Activated CD4-positive, alpha-beta memory T cell treated with anti-CD3 and anti-CD28 coated beads for 36 hours (primary cell): ENCODE results near the gene TNNT3. TPM values are rescaled to one million over a fixed set of nuclear protein-coding genes. Genes with fewer than 3 reads are reported as not detected.

Experiments
- CTCF ChIA-PET: fragments of 350-600 bp; sonication (Branson Sonifier 250); formaldehyde crosslinking; loops from one replicate; lab custom pipeline; 2021; ENCODE audit warnings: antibody characterized with exemption, inconsistent platforms; lab: Charles Lee
- POLR2A ChIA-PET: fragments of 350-600 bp; sonication (Branson Sonifier 250); formaldehyde crosslinking; loops from one replicate; lab custom pipeline; 2021; ENCODE audit warnings: antibody characterized with exemption; lab: Charles Lee
- DNase-seq: peaks from one replicate; pipeline ENCODE4 v3.0.0-alpha.2; 2020
- H3K27ac Mint-ChIP-seq: one replicate; pipeline ENCODE4 v1.8.0; 2021; ENCODE audit warnings: mixed read lengths
- H3K27me3 Mint-ChIP-seq: one replicate; pipeline ENCODE4 v1.8.0; 2021; ENCODE audit warnings: mixed read lengths
- H3K36me3 Mint-ChIP-seq: one replicate; pipeline ENCODE4 v1.8.0; 2021; ENCODE audit warnings: mixed read lengths
- H3K4me1 Mint-ChIP-seq: one replicate; pipeline ENCODE4 v1.8.0; 2021; ENCODE audit warnings: low read depth, mixed read lengths
- H3K4me3 Mint-ChIP-seq: one replicate; pipeline ENCODE4 v1.8.0; 2021; ENCODE audit warnings: mild to moderate bottlenecking, mixed read lengths
- H3K9me3 Mint-ChIP-seq: one replicate; pipeline ENCODE4 v1.8.0; 2021; ENCODE audit warnings: mixed read lengths
- intact Hi-C: fragments of 100-400 bp; cut with micrococcal nuclease; formaldehyde crosslinking; loops from one replicate; pipeline ENCODE4 v1.15.1; 2023
- total RNA-seq, 2 experiments: library from RNA; stranded (reverse); gene quantifications; one replicate each; pipeline ENCODE4 v1.2.3, GENCODE V29; 2021

Gene TNNT3
- total RNA-seq, 2 experiments from 2014 or later, result 6.0 to 6.8 TPM

DNA sequence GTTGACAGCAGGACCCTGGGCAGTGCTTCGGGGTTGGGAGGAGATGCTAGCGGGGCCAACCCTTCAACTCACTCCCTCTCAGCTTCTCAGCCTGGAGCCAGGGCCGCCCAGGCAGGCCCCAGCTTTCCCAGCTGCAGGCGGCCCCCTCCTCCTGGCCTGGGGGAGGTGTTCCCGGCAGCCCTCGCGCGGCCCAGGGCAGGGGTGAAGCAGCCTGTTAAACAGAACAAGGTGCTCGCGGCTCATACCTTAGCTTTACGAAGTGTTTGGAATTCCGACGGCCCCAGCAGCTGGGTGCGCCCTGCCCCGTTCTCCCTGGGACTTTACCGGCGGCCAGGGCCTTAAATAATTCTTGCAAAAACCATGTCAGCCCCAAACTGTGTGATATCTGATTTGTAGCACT is 44.8 kb downstream of the TNNT3 start:
- Mint-ChIP-seq H3K27ac (no peak overlapping the region), H3K4me1 (no peaks in the 10 kb centered on the region), H3K36me3 (no peaks in the 10 kb centered on the region), H3K4me3 (no peak overlapping the region), H3K9me3 (no peaks in the 10 kb centered on the region), H3K27me3 (no peaks in the 10 kb centered on the region)
- ChIA-PET POLR2A (no interaction called here), CTCF (no interaction called here)
- DNase-seq, result no peak
- intact Hi-C loops, result no loop called here

DNA sequence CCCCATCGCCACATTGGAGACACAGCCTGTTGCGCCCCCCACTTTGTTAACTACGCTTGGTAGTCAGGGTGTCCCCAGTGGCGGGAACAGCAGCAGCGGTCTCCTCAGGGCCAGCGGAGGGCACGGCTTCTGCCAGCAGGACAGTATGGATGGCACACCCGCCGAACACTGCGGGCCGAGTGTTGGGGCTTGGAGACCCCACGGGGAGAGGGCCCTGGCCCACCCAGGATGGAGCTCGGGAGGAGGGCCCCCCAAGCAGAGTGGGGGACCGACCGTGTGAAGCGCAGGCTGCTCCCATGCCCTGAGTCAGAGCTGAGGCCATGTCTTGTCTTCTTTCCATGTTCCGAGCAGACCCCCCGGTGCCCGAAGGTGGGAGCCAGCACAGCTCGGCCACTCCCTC is 45.5 kb downstream of the TNNT3 start:
- ChIA-PET CTCF (no interaction called here), POLR2A (no interaction called here)
- DNase-seq, result no peak
- Mint-ChIP-seq H3K4me3 (no peak overlapping the region), H3K27ac (no peak overlapping the region), H3K36me3 (no peaks in the 10 kb centered on the region), H3K9me3 (no peaks in the 10 kb centered on the region), H3K4me1 (no peaks in the 10 kb centered on the region), H3K27me3 (no peaks in the 10 kb centered on the region)
- intact Hi-C loops, result no loop called here

DNA sequence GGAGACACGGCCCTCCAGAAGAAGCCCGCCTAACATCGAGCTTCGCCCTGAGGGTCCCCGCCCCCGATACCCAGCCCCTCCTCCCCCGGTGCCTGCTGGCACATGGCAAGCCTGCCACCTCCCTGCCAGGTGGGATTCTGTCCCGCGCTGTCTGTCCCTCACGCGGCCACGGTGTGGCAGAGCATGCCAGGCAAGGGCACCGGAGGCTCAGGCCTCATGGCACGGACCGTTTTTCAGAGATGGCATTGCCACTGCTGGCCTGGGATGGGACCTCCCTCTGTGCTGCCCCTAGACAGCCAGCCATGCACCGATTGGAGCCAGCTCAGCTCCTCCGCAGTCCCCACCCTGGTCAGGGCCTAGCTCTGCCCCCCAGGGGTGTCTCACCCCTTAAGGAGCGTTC is 47.0 kb downstream of the TNNT3 start:
- POLR2A ChIA-PET, result no interaction called here
- no peak overlapping the region for H3K4me3 Mint-ChIP-seq
- H3K36me3 Mint-ChIP-seq, result no peaks in the 10 kb centered on the region
- no peaks in the 10 kb centered on the region for H3K4me1 Mint-ChIP-seq
- CTCF ChIA-PET, result interaction anchor here (1.6 kb wide), 1 partner anchor 11 kb away, joined by 3 read pairs; no protein-coding TSS in a partner anchor
- no peak overlapping the region for H3K27ac Mint-ChIP-seq
- H3K27me3 Mint-ChIP-seq, result no peaks in the 10 kb centered on the region
- no peak for DNase-seq
- H3K9me3 Mint-ChIP-seq, result no peaks in the 10 kb centered on the region
- intact Hi-C loops, result no loop called here

GRCh38 chr11:1967641-1968225 is 48.2 kb downstream of the TNNT3 start:
- intact Hi-C loops, result no loop called here
- H3K27ac Mint-ChIP-seq, result no peak overlapping the region
- CTCF ChIA-PET, result interaction anchor here (1.6 to 1.7 kb wide), 2 partner anchors 12 to 183 kb away, joined by 3 to 7 read pairs; no protein-coding TSS in a partner anchor
- no peak for DNase-seq
- H3K4me1 Mint-ChIP-seq, result no peaks in the 10 kb centered on the region
- H3K27me3 Mint-ChIP-seq, result no peaks in the 10 kb centered on the region
- H3K36me3 Mint-ChIP-seq, result no peaks in the 10 kb centered on the region
- H3K4me3 Mint-ChIP-seq, result no peak overlapping the region
- POLR2A ChIA-PET, result no interaction called here
- H3K9me3 Mint-ChIP-seq, result no peaks in the 10 kb centered on the region

GRCh38 chr11:1968454-1969002 is 49.0 kb downstream of the TNNT3 start:
- H3K9me3 Mint-ChIP-seq, result no peaks in the 10 kb centered on the region
- no peaks in the 10 kb centered on the region for H3K4me1 Mint-ChIP-seq
- no peaks in the 10 kb centered on the region for H3K36me3 Mint-ChIP-seq
- H3K27me3 Mint-ChIP-seq, result no peaks in the 10 kb centered on the region
- ChIA-PET POLR2A (no interaction called here), CTCF (interaction anchor here (1.7 kb wide), 1 partner anchor 183 kb away, joined by 7 read pairs; no protein-coding TSS in a partner anchor)
- H3K27ac Mint-ChIP-seq, result no peak overlapping the region
- DNase-seq, result no peak
- intact Hi-C loops, result no loop called here
- no peak overlapping the region for H3K4me3 Mint-ChIP-seq

GRCh38 chr11:1969035-1969434 is 49.5 kb downstream of the TNNT3 start:
- no peaks in the 10 kb centered on the region for H3K27me3 Mint-ChIP-seq
- no peak overlapping the region for H3K27ac Mint-ChIP-seq
- no peak overlapping the region for H3K4me3 Mint-ChIP-seq
- H3K9me3 Mint-ChIP-seq, result no peaks in the 10 kb centered on the region
- no peak for DNase-seq
- ChIA-PET CTCF (interaction anchor here (1.2 kb wide), 1 partner anchor 182 kb away, joined by 3 read pairs; no protein-coding TSS in a partner anchor), POLR2A (no interaction called here)
- no peaks in the 10 kb centered on the region for H3K4me1 Mint-ChIP-seq
- no peaks in the 10 kb centered on the region for H3K36me3 Mint-ChIP-seq
- intact Hi-C loops, result no loop called here

GRCh38 chr11:1969776-1970175 is 50.3 kb downstream of the TNNT3 start:
- no peak overlapping the region for H3K4me3 Mint-ChIP-seq
- no peaks in the 10 kb centered on the region for H3K4me1 Mint-ChIP-seq
- H3K9me3 Mint-ChIP-seq, result no peaks in the 10 kb centered on the region
- intact Hi-C loops, result no loop called here
- ChIA-PET POLR2A (no interaction called here), CTCF (interaction anchor here (1.0 to 1.2 kb wide), 2 partner anchors 15 to 181 kb away, joined by 3 read pairs; no protein-coding TSS in a partner anchor)
- H3K27me3 Mint-ChIP-seq, result no peaks in the 10 kb centered on the region
- H3K27ac Mint-ChIP-seq, result no peak overlapping the region
- no peaks in the 10 kb centered on the region for H3K36me3 Mint-ChIP-seq
- no peak for DNase-seq

DNA sequence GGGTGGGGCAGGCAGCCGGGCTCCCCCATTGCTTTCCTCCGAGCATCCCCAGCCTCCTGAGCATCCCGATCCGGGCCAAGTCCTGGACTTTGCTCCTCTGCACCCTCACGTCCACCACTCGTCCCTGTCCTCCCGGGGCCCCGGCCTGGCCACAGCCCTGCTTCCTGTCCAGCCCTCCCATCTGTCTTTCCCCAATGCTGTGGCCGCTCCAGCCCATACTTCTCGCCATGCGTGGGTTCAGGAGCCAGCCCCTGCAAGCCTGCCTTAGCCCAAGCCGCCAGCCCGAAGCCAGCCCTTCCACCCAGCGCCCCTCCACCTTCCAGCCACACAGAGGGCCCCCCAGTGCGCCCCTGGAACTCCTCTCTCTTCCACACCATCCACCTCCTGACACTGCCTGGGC is 51.5 kb downstream of the TNNT3 start:
- Mint-ChIP-seq H3K27me3 (no peaks in the 10 kb centered on the region), H3K4me3 (no peak overlapping the region), H3K36me3 (no peaks in the 10 kb centered on the region), H3K9me3 (no peaks in the 10 kb centered on the region), H3K4me1 (no peaks in the 10 kb centered on the region), H3K27ac (no peak overlapping the region)
- intact Hi-C loops, result no loop called here
- no peak for DNase-seq
- ChIA-PET POLR2A (no interaction called here), CTCF (no interaction called here)

DNA sequence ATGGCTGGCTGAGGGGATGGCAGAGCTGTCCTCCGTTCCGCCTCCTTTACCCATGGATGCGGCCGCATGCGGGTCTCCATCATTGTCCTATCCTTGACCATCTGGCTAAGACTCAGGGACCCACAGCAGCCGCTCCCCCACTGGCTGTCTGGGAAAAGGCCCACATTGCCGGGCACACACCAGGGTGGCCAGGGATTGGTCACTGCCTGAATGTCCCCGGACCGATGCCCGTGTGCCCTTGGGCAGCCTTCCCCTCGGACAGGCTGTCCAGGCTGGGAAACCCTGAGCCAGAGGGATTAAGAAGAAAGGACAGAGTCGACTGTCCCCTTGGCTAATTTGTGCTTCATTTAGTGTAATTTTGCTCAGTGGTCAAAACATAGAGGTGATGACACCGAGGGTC is 55.7 kb downstream of the TNNT3 start:
- no peaks in the 10 kb centered on the region for H3K36me3 Mint-ChIP-seq
- no peaks in the 10 kb centered on the region for H3K4me1 Mint-ChIP-seq
- intact Hi-C loops, result no loop called here
- H3K9me3 Mint-ChIP-seq, result no peaks in the 10 kb centered on the region
- DNase-seq, result no peak
- no peak overlapping the region for H3K27ac Mint-ChIP-seq
- no peak overlapping the region for H3K4me3 Mint-ChIP-seq
- no peaks in the 10 kb centered on the region for H3K27me3 Mint-ChIP-seq
- ChIA-PET POLR2A (no interaction called here), CTCF (interaction anchor here (1.7 kb wide), 1 partner anchor 176 kb away, joined by 4 read pairs; no protein-coding TSS in a partner anchor)

GRCh38 chr11:1978720-1979473 is 59.4 kb downstream of the TNNT3 start:
- Mint-ChIP-seq H3K4me1 (no peaks in the 10 kb centered on the region), H3K27me3 (no peaks in the 10 kb centered on the region), H3K36me3 (no peaks in the 10 kb centered on the region), H3K4me3 (no peak overlapping the region), H3K27ac (no peak overlapping the region), H3K9me3 (no peaks in the 10 kb centered on the region)
- CTCF ChIA-PET, result interaction anchor here (0.7 kb wide), 1 partner anchor 172 kb away, joined by 5 read pairs; no protein-coding TSS in a partner anchor
- POLR2A ChIA-PET, result no interaction called here
- intact Hi-C loops, result no loop called here
- no peak for DNase-seq

DNA sequence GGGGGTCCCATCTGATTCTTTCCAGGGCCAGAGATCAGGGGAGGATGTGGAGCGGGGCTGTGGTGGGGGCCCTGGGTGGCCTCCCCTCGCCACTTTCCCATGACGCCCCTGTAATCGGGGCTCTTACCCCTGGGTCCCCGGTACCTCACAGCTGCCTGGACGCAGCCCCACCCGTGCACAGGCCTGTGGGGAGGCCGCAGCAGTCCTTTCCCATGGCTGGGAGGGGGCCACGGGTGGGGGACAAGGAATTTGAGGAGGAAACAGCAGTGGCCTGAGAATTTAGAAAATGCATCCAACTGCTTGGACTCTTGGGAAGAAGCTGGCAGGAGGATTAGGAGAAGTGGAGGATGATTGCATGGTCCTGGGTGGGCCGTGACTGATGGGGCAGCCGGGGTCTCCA is 60.1 kb downstream of the TNNT3 start:
- no peaks in the 10 kb centered on the region for H3K4me1 Mint-ChIP-seq
- no peak for DNase-seq
- H3K27me3 Mint-ChIP-seq, result no peaks in the 10 kb centered on the region
- intact Hi-C loops, result no loop called here
- no peaks in the 10 kb centered on the region for H3K36me3 Mint-ChIP-seq
- ChIA-PET POLR2A (no interaction called here), CTCF (interaction anchor here (0.6 kb wide), 1 partner anchor 1129 kb away, joined by 5 read pairs; no protein-coding TSS in a partner anchor)
- no peak overlapping the region for H3K27ac Mint-ChIP-seq
- H3K9me3 Mint-ChIP-seq, result no peaks in the 10 kb centered on the region
- no peak overlapping the region for H3K4me3 Mint-ChIP-seq

- intact Hi-C loops, result no loop called here
- no peak for DNase-seq
- H3K4me1 Mint-ChIP-seq, result no peaks in the 10 kb centered on the region
- ChIA-PET CTCF (no interaction called here), POLR2A (no interaction called here)
- H3K27ac Mint-ChIP-seq, result no peak overlapping the region
- H3K27me3 Mint-ChIP-seq, result no peaks in the 10 kb centered on the region
- H3K4me3 Mint-ChIP-seq, result no peak overlapping the region
- no peaks in the 10 kb centered on the region for H3K36me3 Mint-ChIP-seq
- no peaks in the 10 kb centered on the region for H3K9me3 Mint-ChIP-seq
Observed at GRCh38 chr11:1982873-1983600, 63.5 kb downstream of the TNNT3 start.
